AG08395 (cell line): ENCODE results near the gene PGP.

Experiments
- DNase-seq: peaks from one replicate; pipeline ENCODE4 v3.0.0; 2012; ENCODE audit warnings: mixed read lengths, low spot score

The PGP gene

GRCh38 chr16:2199095-2199494 lies 15.5 kb downstream of the PGP start:
- DNase-seq, result no peak

- no peak for DNase-seq
These were observed 16.4 kb downstream of the PGP start for GRCh38 chr16:2198283-2198682.

- no peak for DNase-seq
These were observed 16.9 kb downstream of the PGP start for GRCh38 chr16:2197765-2198164.

GRCh38 chr16:2196981-2197511 lies 17.6 kb downstream of the PGP start:
- DNase-seq, result no peak

GRCh38 chr16:2196162-2196980 lies 18.3 kb downstream of the PGP start, which contains the start of gene CASKIN1:
CASKIN1 (minus strand) TSS chr16:2196605; CDS start chr16:2196432, 173 bp downstream.
- DNase-seq, result peak; percentile 40

GRCh38 chr16:2195322-2196161 lies 19.1 kb downstream of the PGP start:
- no peak for DNase-seq

- peak; percentile 31 for DNase-seq
These were observed 19.8 kb downstream of the PGP start for GRCh38 chr16:2194852-2195321.

GRCh38 chr16:2194166-2194834 lies 20.3 kb downstream of the PGP start:
- DNase-seq, result no peak

- DNase-seq, result no peak
These were observed 23.3 kb downstream of the PGP start for GRCh38 chr16:2191446-2191706.

GRCh38 chr16:2190659-2191445 lies 23.8 kb downstream of the PGP start:
- no peak for DNase-seq

- DNase-seq, result no peak
These were observed 24.5 kb downstream of the PGP start for GRCh38 chr16:2190002-2190658.

GRCh38 chr16:2189252-2189893 lies 25.3 kb downstream of the PGP start:
- DNase-seq, result no peak

- no peak for DNase-seq
These were observed 26.2 kb downstream of the PGP start for GRCh38 chr16:2188395-2188794.

GRCh38 chr16:2187212-2187611 lies 27.4 kb downstream of the PGP start:
- DNase-seq, result no peak

- DNase-seq, result no peak
These were observed 28.1 kb downstream of the PGP start for GRCh38 chr16:2186505-2186904.

- no peak for DNase-seq
These were observed 28.6 kb downstream of the PGP start for GRCh38 chr16:2186064-2186463.

GRCh38 chr16:2184962-2185361 lies 29.7 kb downstream of the PGP start:
- DNase-seq, result no peak

- no peak for DNase-seq
These were observed 30.3 kb downstream of the PGP start for GRCh38 chr16:2184346-2184745.

GRCh38 chr16:2183671-2184070 lies 31.0 kb downstream of the PGP start:
- no peak for DNase-seq

GRCh38 chr16:2181952-2182351 lies 32.7 kb downstream of the PGP start:
- DNase-seq, result no peak
